PC-9 (cell line): ENCODE data around the gene METTL9. TPM values are rescaled to one million over a fixed set of nuclear protein-coding genes. Genes with fewer than 3 reads are reported as not detected.
"Not testable (repeated sequence)": the region's sequence is repeated elsewhere in the genome, so short reads cannot be mapped to it uniquely, and the experiment has no call there.

ENCODE experiments used
- BruUV-seq: library from RNA; stranded (reverse); fragments of 400-500 nt; replicated peaks from 2 replicates; lab custom pipeline; 2021; lab: Mats Ljungman, UMichigan
- CTCF ChIA-PET: fragments of 300-600 bp; sonication (Branson Sonifier 250); formaldehyde crosslinking; loops from one replicate; lab custom pipeline; 2022; ENCODE audit warnings: antibody characterized with exemption; lab: Charles Lee
- POLR2A ChIA-PET: fragments of 300-600 bp; sonication (Branson Sonifier 250); formaldehyde crosslinking; loops from one replicate; lab custom pipeline; 2022; ENCODE audit warnings: antibody characterized with exemption; ENCODE audit not compliant: unreplicated experiment; lab: Charles Lee
- DNase-seq, 2 experiments: peaks; one replicate each; pipeline versions ENCODE4 v3.0.0 to v3.0.0-alpha.2; 2015 to 2022; ENCODE audit warnings: mixed read lengths in 1 of 2
- H2AFZ ChIP-seq: fragments of 200-600 bp; sonication (generic); 2 replicates; pipeline ENCODE4 v1.8.1; 2017; ENCODE audit warnings: antibody characterized with exemption
- H3F3A ChIP-seq: fragments of 200-600 bp; sonication (generic); 2 replicates; pipeline ENCODE4 v1.8.1; 2017; ENCODE audit warnings: antibody characterized with exemption, mild to moderate bottlenecking, low read depth; ENCODE audit not compliant: insufficient read depth
- H3K27ac ChIP-seq: fragments of 200-600 bp; sonication (generic); 2 replicates; pipeline ENCODE4 v1.6.1; 2016; ENCODE audit warnings: mixed run types
- H3K27me3 ChIP-seq: fragments of 200-600 bp; sonication (generic); 2 replicates; pipeline ENCODE4 v1.6.1; 2016; ENCODE audit warnings: low read depth, mixed run types; ENCODE audit not compliant: insufficient read depth
- H3K36me3 ChIP-seq: fragments of 200-600 bp; sonication (generic); 2 replicates; pipeline ENCODE4 v1.6.1; 2016; ENCODE audit warnings: low read depth, mixed run types
- H3K4me1 ChIP-seq: fragments of 200-600 bp; sonication (generic); replicated peaks from 2 replicates; pipeline ENCODE4 v1.6.1; 2016; ENCODE audit warnings: mixed run types; ENCODE audit not compliant: insufficient read depth
- H3K4me2 ChIP-seq: fragments of 200-600 bp; sonication (generic); 2 replicates; pipeline ENCODE4 v1.6.1; 2017; ENCODE audit warnings: mixed run types
- H3K4me3 ChIP-seq: fragments of 200-600 bp; sonication (generic); 2 replicates; pipeline ENCODE4 v1.6.1; 2016; ENCODE audit warnings: mixed run types
- H3K79me2 ChIP-seq: fragments of 200-600 bp; sonication (generic); 2 replicates; pipeline ENCODE4 v1.6.1; 2017; ENCODE audit warnings: low read depth, mixed run types
- H3K9me2 ChIP-seq: fragments of 200-600 bp; sonication (generic); 2 replicates; pipeline ENCODE4 v1.8.1; 2017; ENCODE audit warnings: mild to moderate bottlenecking; ENCODE audit not compliant: insufficient read depth
- H3K9me3 ChIP-seq: fragments of 200-600 bp; sonication (generic); 2 replicates; pipeline ENCODE4 v1.8.1; 2016; ENCODE audit warnings: low read depth; ENCODE audit not compliant: insufficient read depth
- H4K20me1 ChIP-seq: fragments of 200-600 bp; sonication (generic); 2 replicates; pipeline ENCODE4 v1.8.1; 2017; ENCODE audit not compliant: insufficient read depth
- CTCF ChIP-seq: fragments of 200-600 bp; sonication (generic); conservative IDR thresholded peaks from 2 replicates; pipeline ENCODE4 v1.6.1; 2017; ENCODE audit warnings: mixed run types, antibody characterized with exemption, mild to moderate bottlenecking, moderate library complexity
- EZH2 ChIP-seq: fragments of 200-600 bp; sonication (generic); IDR thresholded peaks from 2 replicates; pipeline ENCODE4 v1.8.0; 2017; ENCODE audit warnings: antibody characterized with exemption, low read depth
- intact Hi-C: fragments of 100-400 bp; cut with micrococcal nuclease; formaldehyde crosslinking; loops from one replicate; pipeline ENCODE4 v1.10.0; 2022; ENCODE audit not compliant: unreplicated experiment
- total RNA-seq: library from RNA; stranded (reverse); gene quantifications from 2 replicates; pipeline ENCODE4 v1.2.3, GENCODE V29; 2021

METTL9 gene
- total RNA-seq, 1 experiment from 2014 or later = 136 TPM

- intact Hi-C loops = loop anchor here (1.0 to 2.0 kb wide), 2 partner anchors 55 to 124 kb away; no protein-coding TSS in a partner anchor
- H3K9me3 ChIP-seq = no peaks in the 10 kb centered on the region
- H3K4me3 ChIP-seq = no peak overlapping the region
- no peaks in the 10 kb centered on the region for H3K9me2 ChIP-seq
- CTCF ChIA-PET = interaction anchor here (0.6 to 0.7 kb wide), 4 partner anchors 30 to 1447 kb away, joined by 4 to 8 read pairs (median 4); no protein-coding TSS in a partner anchor
- H2AFZ ChIP-seq = no peak overlapping the region
- H4K20me1 ChIP-seq = no peaks in the 10 kb centered on the region
- no peak overlapping the region for H3K27ac ChIP-seq
- no peak for DNase-seq
- H3K4me1 ChIP-seq = peaks cover 20% of the 10 kb centered on the region
- H3F3A ChIP-seq = peaks cover 8% of the 10 kb centered on the region; the same call in 1 of the 2 replicates
- POLR2A ChIA-PET = no interaction called here
- H3K79me2 ChIP-seq = no peaks in the 10 kb centered on the region
- H3K4me2 ChIP-seq = no peak overlapping the region
- TF ChIP-seq EZH2 (no peak), CTCF (no peak)
- no peaks in the 10 kb centered on the region for H3K27me3 ChIP-seq
- H3K36me3 ChIP-seq = no peaks in the 10 kb centered on the region
- BruUV-seq = no TSS peak
Measured at GRCh38 chr16:21584817-21585216, 14.6 kb upstream of the METTL9 start.

DNA sequence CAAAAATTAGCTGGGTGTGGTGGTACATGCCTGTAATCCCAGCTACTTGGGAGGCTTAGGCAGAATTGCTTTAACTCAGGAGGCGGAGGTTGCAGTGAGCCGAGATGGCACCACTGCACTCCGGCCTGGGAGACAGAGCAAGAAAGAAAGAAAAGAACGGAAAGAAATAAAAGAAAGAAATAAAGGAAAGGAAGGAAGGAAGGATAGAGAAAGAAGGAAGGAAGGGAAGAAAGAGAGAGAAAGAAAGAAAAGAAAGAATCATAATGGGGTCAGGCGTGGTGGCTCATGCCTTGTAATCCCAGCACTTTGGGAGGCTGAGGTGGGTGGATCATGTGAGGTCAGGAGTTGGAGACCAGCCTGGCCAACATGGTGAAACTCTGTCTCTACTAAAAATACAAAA lies 10.8 kb upstream of the METTL9 start:
- BruUV-seq, H3K27me3 ChIP-seq, POLR2A ChIA-PET, H3K79me2 ChIP-seq, H3K27ac ChIP-seq, H3K9me2 ChIP-seq, H3K4me3 ChIP-seq, H3K9me3 ChIP-seq, H3K36me3 ChIP-seq, H3K4me2 ChIP-seq, H2AFZ ChIP-seq, DNase-seq, intact Hi-C loops, H4K20me1 ChIP-seq: not testable (repeated sequence)
- Histone ChIP-seq H3F3A (peaks cover 30% of the 10 kb centered on the region), H3K4me1 (peaks cover 38% of the 10 kb centered on the region)
- CTCF ChIA-PET = interaction anchor here (0.5 to 0.6 kb wide), 2 partner anchors 53 to 1669 kb away, joined by 3 read pairs; no protein-coding TSS in a partner anchor

DNA sequence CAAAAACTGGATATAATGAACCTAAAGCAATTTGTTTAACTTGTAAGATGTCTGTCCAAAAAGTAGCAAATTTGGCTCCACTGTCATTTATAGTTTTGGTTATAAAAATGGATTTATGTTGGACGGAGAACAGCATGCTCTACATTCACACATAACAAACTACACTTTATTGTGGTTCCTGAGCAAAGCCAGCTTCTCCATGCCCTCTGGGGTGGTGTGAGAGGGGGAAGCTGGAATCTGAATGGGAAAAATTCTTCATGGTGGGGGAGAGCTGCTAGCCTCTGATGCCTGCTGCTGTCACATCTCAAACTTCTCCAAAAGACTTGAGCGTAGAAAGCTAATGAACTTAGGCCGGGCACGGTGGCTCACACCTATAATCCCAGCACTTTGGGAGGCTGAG lies 9.8 kb upstream of the METTL9 start:
- no peak for TF ChIP-seq EZH2
- no peak for TF ChIP-seq CTCF
- DNase-seq = no peak
- Histone ChIP-seq H2AFZ (peak overlapping the region; percentile 40; the same call in 1 of the 2 replicates), H3K4me3 (no peak overlapping the region), H4K20me1 (no peaks in the 10 kb centered on the region), H3K27me3 (no peaks in the 10 kb centered on the region), H3K36me3 (no peaks in the 10 kb centered on the region), H3F3A (peaks cover 30% of the 10 kb centered on the region), H3K4me2 (peak overlapping the region; percentile 60), H3K9me3 (no peaks in the 10 kb centered on the region), H3K4me1 (peaks cover 38% of the 10 kb centered on the region), H3K27ac (peak overlapping the region; percentile 84), H3K9me2 (no peaks in the 10 kb centered on the region), H3K79me2 (no peaks in the 10 kb centered on the region)
- intact Hi-C loops = no loop called here
- POLR2A ChIA-PET = no interaction called here
- CTCF ChIA-PET = no interaction called here
- no TSS peak for BruUV-seq

- CTCF ChIA-PET = interaction anchor here (0.6 kb wide), 1 partner anchor 49 kb away, joined by 3 read pairs; no protein-coding TSS in a partner anchor
- Histone ChIP-seq H3K79me2 (no peaks in the 10 kb centered on the region), H3K27ac (peak overlapping the region; percentile 84), H3K4me1 (peaks cover 38% of the 10 kb centered on the region), H3K4me2 (peak overlapping the region; percentile 60), H3K9me3 (no peaks in the 10 kb centered on the region), H3K9me2 (no peaks in the 10 kb centered on the region), H3K36me3 (no peaks in the 10 kb centered on the region), H3K4me3 (peak overlapping the region; percentile 41; the same call in 1 of the 2 replicates), H4K20me1 (no peaks in the 10 kb centered on the region), H3K27me3 (no peaks in the 10 kb centered on the region), H3F3A (peaks cover 30% of the 10 kb centered on the region), H2AFZ (peak overlapping the region; percentile 40; the same call in 1 of the 2 replicates)
- intact Hi-C loops = no loop called here
- TF ChIP-seq EZH2 (no peak), CTCF (no peak)
- DNase-seq = peak; percentile 14 to 94
- BruUV-seq = no TSS peak
- POLR2A ChIA-PET = interaction anchor here (0.6 kb wide), 2 partner anchors 19 to 49 kb away, joined by 5 to 18 read pairs; no protein-coding TSS in a partner anchor
Measured at GRCh38 chr16:21590287-21590686, 9.1 kb upstream of the METTL9 start.
